DND-41 (cell line): ENCODE data around the gene ASB16.

Experiments
- EZH2 ChIP-seq: IDR thresholded peaks from 3 replicates; pipeline ENCODE4 v1.6.1; 2012; ENCODE audit warnings: borderline replicate concordance, low read depth, mild to moderate bottlenecking, moderate library complexity, low read length, inconsistent platforms; ENCODE audit not compliant: severe bottlenecking
- TF ChIP-seq, protein P1 (sequence below): IDR thresholded peaks from 2 replicates; pipeline ENCODE4 v1.5.1; 2012; ENCODE audit warnings: borderline replicate concordance, low read length, moderate library complexity, mild to moderate bottlenecking; ENCODE audit not compliant: poor library complexity, severe bottlenecking; ENCODE audit errors: extremely low read depth

DNA sequence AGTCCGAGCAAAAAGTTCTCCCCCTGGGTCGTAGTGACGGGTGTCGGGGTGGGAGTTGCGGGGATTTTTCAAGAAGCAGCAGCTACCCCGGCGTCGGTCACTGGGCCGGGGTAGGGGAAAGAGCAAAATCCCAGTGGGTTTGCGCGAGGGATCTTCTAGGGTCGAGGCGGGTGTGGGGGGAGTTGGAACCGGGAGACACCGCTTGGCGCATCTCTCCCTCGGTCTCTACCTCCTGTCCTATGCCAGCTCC is 51.3 kb downstream of the ASB16 start:
- TF ChIP-seq, protein P1, sequence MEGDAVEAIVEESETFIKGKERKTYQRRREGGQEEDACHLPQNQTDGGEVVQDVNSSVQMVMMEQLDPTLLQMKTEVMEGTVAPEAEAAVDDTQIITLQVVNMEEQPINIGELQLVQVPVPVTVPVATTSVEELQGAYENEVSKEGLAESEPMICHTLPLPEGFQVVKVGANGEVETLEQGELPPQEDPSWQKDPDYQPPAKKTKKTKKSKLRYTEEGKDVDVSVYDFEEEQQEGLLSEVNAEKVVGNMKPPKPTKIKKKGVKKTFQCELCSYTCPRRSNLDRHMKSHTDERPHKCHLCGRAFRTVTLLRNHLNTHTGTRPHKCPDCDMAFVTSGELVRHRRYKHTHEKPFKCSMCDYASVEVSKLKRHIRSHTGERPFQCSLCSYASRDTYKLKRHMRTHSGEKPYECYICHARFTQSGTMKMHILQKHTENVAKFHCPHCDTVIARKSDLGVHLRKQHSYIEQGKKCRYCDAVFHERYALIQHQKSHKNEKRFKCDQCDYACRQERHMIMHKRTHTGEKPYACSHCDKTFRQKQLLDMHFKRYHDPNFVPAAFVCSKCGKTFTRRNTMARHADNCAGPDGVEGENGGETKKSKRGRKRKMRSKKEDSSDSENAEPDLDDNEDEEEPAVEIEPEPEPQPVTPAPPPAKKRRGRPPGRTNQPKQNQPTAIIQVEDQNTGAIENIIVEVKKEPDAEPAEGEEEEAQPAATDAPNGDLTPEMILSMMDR = no peak
- TF ChIP-seq EZH2 = no peak
